Activated CD4-positive, alpha-beta T cell treated with anti-CD3 and anti-CD28 coated beads, Interleukin-2, amount 50 U/mL, for 4 hours (primary cell): ENCODE measurements around the gene FRMPD1.
"Not testable (repeated sequence)": the region's sequence is repeated elsewhere in the genome, so short reads cannot be mapped to it uniquely, and the experiment has no call there.

Source experiments
- DNase-seq, 2 experiments: peaks; one replicate each; pipeline ENCODE4 v3.0.0-alpha.2; 2020

FRMPD1 gene

GRCh38 chr9:37745970-37746369, 95.2 kb downstream of the FRMPD1 start:
- DNase-seq: no peak

DNA sequence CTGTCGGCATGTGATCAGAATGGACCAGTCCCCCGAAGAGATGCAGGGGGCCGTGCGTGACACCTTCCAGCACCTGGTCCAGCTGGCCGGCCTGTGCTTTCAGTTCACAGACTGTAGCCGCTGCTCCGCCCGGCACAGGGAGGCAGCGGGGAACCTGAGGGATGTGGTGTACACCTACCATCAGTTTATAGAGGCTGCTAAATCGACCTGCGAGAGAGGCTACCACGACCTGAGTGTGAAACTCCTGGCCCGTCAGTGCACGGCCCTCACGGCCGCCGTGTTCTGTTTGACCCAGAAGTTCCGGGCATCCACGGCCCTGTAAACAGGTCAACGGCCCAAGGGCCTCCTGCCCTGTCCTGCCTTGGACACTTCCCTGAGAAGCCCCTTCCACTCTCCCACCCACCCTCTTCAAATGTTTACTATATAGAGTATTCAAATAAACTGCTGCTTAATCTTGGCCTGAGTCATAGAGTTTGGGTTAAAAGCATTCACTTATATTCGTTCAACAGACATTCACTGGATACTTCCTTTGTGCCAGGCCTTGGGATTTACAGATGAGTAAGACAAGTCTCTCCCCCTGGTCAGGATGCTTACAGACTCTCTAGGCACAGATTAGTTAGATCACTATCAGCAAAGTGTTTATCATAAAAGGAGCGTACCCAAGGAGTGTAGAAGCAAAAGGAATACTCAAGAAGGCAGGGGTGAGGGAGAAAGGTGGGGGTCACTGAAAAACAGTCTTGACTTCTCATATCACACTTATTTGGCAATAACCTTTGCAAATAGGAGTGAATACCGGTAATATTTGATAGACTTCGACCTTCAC, 95.9 kb downstream of the FRMPD1 start:
- DNase-seq: no peak

DNA sequence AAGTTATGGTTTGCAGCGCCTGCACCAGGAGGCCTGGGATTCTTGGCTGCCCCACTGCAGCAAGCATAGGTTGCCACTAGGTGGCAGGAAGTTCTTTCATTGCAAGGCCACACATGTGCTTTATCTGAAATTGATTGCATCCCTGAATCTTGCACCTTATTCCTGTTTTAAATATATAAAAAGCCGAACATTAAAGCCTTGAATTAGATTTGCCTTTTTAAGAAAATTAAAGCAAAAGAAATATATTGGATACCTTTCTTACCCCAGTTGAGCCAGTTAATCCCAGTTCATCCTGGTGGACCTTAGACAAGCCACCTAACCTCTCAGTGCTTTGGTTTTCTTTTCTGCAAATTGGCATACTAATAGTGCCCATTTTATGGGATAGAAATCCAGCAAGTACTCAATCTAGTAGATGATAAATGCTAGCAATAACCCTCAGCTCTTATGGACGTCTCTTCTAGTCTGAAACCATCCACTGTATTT, 96.6 kb downstream of the FRMPD1 start:
- DNase-seq: peak; percentile 40 to 53

- no peak for DNase-seq
These were observed 98.4 kb downstream of the FRMPD1 start for GRCh38 chr9:37749129-37749528.

DNA sequence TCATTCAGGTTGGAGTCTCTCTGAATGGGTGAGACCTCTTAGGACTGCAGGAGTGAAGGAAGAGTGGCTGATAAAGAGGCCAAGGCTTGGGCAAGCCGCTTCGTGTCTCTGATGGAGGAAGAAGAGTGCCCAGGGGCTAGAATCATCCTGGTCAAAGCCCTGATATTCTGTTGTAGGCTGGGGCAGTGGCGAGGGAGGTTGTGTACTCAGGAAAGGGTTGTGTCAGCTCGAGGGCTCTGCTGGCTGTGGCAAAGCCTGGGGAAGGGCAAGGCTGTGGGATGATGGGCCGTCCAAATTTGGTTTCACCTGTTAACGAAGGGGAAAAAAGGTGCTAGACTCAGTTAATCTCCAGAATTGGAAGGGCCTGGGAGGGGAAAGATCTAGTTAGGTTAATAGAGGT, 100.4 kb downstream of the FRMPD1 start:
- DNase-seq: no peak

DNA sequence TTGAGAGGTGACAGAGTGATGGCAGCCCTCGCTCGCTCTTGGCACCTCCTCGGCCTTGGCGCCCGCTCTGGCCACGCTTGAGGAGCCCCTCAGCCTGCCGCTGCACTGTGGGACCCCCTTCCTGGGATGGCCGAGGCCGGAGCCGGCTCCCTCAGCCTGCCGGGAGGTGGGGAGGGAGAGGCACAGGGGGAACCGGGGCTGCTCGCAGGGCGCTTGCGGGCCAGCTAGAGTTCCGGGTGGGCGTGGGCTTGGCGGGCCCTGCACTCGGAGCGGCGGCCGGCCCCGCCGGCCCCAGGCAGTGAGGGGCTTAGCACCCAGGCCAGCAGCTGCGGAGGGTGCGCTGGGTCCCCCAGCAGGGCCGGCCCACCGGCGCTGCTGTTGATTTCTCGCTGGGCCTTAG, 101.0 kb downstream of the FRMPD1 start:
- not testable (repeated sequence) for DNase-seq

GRCh38 chr9:37752112-37752511, 101.4 kb downstream of the FRMPD1 start:
- DNase-seq: not testable (repeated sequence)

DNA sequence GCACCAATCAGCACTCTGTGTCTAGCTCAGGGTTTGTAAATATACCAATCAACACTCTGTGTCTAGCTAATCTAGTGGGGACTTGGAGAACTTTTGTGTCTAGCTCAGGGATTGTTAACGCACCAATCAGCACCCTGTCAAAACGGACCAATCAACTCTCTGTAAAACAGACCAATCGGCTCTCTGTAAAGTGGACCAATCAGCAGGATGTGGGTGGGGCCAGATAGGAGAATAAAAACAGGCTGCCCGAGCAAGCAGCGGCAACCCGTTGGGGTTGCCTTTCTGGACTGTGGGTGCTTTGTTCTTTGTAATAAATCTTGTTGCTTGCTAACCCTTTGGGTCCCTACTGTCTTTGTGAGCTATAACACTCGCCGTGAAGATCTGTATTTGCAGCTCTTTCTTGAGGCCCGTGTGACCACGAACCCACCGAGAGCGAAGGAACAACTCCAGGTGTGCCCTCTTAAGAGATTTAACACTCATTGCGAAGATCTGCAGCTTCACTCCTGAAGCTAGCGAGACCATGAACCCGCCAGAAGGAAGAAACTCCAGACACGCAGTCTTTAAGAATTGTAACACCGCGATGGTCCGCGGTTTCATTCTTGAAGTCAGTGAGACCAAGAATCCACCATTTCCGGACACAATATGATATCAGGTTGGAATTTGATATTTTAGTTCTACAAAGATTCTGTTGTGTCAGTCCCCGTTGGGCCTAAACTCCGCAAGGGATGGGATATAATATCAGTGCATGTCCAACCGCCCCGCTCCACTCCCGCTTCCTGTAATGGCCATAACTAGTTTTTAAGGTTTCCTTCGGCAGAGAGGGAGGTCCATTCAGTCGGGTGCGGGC, 102.1 kb downstream of the FRMPD1 start:
- no peak for DNase-seq

DNA sequence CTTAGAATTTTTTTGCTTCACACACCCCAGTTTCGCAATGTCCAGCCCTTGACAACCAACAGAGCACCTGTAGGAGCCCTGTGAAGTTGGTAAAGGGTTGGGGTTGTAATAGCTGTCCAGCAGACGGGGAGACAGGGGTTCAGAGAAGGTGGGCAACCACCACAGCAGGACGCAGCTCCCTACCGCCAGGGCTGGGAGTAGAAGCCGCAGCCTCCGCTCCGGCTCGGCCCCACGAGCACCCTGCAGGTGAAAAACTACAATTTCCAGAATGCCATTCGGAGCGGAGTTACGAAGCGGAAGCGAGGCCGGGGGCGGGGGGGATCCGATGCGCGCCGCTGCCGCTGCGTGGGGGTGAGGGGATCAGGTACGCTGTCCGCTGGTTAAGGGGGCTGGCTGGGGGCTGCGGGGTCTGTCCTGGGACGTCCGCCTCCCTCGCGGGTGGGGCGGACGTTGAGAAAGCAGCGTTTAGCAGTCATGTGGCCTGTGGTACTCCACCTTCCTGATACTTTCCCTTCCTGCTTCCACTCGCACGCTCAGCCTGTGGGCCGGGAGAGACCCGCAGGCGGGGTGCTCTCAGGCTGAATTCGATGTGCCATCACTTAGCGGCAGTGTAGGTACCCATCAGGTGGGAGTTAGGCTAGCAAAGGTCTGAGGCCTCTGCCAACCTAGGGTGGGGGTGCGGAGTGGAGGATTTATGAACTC, 102.9 kb downstream of the FRMPD1 start, which contains the start of gene TRMT10B:
TSS of gene TRMT10B (plus strand) at position 317 of the 702 bp plus-strand sequence. CDS start 8,127 bp downstream, outside the sequence.
- DNase-seq: peak; percentile 73 to 74

- DNase-seq: no peak
These were observed 108.0 kb downstream of the FRMPD1 start for GRCh38 chr9:37758747-37759146.

GRCh38 chr9:37760416-37761161, 109.8 kb downstream of the FRMPD1 start:
- no peak for DNase-seq

DNA sequence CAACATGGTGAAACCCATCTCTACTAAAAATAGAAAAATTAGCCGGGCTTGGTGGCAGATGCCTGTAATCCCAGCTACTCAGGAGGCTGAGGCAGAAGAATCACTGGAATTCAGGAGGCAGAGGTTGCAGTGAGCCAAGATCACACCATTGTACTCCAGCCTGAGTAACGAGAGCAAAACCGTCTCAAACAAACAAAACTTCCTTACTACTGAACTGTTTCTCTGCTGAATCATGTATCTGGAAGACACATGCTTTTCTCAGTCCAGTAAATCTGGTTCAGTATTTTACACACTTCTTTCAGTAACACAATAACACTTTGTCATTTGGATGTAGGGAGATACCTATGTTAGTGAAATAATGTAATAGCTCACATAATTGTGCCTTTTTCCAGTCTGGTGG, 110.8 kb downstream of the FRMPD1 start:
- DNase-seq: no peak

GRCh38 chr9:37765263-37765662, 114.5 kb downstream of the FRMPD1 start:
- not testable (repeated sequence) for DNase-seq

- DNase-seq: no peak
These were observed 118.6 kb downstream of the FRMPD1 start for GRCh38 chr9:37769306-37769705.

DNA sequence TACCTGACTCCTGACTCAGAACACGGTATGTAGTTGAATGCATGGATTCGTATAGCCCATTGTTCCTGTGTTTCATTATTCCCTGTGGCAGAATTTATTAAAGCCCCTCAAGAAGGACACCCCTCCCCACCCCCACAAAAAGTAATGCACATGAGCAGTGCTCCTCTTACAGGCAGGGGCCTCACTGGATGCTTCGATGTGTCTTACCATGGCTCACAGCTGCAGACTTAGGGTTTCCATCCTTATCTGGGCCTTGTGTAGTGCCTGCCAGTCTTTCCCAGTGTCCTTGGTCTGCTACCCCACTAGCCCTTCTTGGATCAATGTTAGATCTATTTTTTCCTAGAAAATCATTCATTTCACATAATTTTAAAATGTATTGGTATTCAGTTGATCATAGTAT, 119.2 kb downstream of the FRMPD1 start:
- no peak for DNase-seq

DNA sequence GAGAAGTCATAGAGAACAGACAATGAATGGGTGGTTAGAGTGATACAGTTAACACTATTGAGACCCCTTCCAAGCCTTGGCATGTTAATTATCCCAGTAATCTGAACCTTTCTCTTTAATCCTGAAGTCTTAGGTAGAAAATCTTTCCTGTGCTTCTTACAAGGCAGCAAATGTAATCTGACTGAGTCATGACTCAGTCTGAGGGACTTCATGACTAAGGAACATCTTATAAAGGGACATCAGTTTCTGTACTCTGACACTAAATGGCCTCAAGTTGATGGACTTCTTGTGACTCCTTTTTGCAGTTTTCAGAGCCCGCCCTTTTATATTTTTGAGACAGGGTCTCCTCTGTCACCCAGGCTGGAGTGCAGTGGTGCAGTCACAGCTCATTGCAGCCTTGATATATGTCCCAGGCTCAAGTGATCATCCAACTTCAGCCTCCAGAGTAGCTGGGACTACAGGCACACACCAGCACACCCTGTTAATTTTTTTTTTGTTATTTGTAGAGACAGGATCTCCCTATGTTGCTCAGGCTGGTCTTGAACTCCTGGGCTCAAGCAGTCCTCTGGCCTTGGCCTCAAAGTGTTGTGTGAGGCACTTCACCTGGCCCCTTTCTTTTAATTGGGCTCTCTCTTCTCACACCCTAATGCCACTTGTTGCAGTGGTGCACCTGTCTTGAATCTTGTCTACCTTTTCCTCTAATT, 124.6 kb downstream of the FRMPD1 start:
- no peak for DNase-seq

- no peak for DNase-seq
These were observed 125.6 kb downstream of the FRMPD1 start for GRCh38 chr9:37776328-37776727.

DNA sequence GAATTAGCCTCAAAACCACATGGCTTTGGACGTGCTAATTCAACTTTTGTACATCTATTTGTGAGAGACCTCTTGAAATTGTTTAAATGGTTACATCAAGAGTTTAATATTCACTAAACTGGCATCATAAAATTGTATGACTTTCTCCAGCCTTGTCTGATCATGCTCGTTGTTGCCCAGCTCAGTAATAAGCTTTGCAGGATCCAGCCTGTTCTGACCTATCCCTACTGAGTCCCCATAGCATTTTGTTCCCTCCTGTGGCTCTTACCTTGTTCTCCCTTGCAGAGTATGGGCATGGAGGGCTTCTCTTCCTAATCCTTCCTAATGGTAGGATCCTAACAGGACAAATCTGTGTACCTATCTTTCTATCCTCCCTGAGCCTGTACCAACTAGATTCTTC, 127.8 kb downstream of the FRMPD1 start:
- DNase-seq: no peak

DNA sequence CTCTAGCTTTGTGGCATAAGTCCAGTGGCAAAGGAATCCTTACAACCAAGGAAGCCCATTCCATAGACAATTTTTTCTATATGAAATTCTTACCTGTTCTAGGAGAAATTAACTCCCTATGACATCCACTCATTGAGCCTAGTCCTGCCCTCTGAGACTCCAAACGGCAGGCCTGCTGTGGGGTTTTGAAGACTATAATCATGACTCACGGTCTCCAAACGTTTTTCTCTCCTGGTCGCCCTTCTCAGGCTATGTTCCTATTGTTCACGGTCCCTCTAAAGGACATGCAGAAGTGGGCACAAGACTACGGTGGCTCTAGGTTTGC, 133.5 kb downstream of the FRMPD1 start:
- DNase-seq: no peak

- peak; percentile 72 to 75 for DNase-seq
These were observed 134.1 kb downstream of the FRMPD1 start, which contains the start of gene EXOSC3 for GRCh38 chr9:37784616-37785483. Gene EXOSC3 (minus strand): TSS chr9:37785064. CDS start chr9:37785044, 20 bp downstream.

- DNase-seq: no peak
These were observed 136.3 kb downstream of the FRMPD1 start for GRCh38 chr9:37787059-37787458.
